HEK293 (cell line): ENCODE results near the gene SERINC5.

ENCODE experiments used
- FEZF1 ChIP-seq: fragments of 450-650 bp; formaldehyde crosslinking; IDR thresholded peaks from 2 replicates; pipeline ENCODE4 v1.5.1; 2016; ENCODE audit warnings: missing biosample characterization, missing genetic modification characterization
- GFI1B ChIP-seq: fragments of 450-650 bp; formaldehyde crosslinking; IDR thresholded peaks from 2 replicates; pipeline ENCODE4 v1.5.1; 2016; ENCODE audit warnings: missing biosample characterization, missing genetic modification characterization
- OSR2 ChIP-seq: fragments of 450-650 bp; formaldehyde crosslinking; IDR thresholded peaks from 2 replicates; pipeline ENCODE4 v1.5.1; 2016; ENCODE audit warnings: missing biosample characterization, missing genetic modification characterization
- PRDM1 ChIP-seq: fragments of 450-650 bp; formaldehyde crosslinking; IDR thresholded peaks from 2 replicates; pipeline ENCODE4; 2016; ENCODE audit warnings: missing biosample characterization, missing genetic modification characterization
- ZBTB8A ChIP-seq: fragments of 450-650 bp; formaldehyde crosslinking; IDR thresholded peaks from 2 replicates; pipeline ENCODE4 v1.5.1; 2016; ENCODE audit warnings: missing biosample characterization, missing genetic modification characterization
- ZFP37 ChIP-seq: fragments of 450-650 bp; formaldehyde crosslinking; IDR thresholded peaks from 2 replicates; pipeline ENCODE4 v1.5.1; 2016; ENCODE audit warnings: missing biosample characterization, missing genetic modification characterization
- ZFP69B ChIP-seq: fragments of 450-650 bp; formaldehyde crosslinking; IDR thresholded peaks from 2 replicates; pipeline ENCODE4 v1.5.1; 2016; ENCODE audit warnings: missing biosample characterization, missing genetic modification characterization
- ZNF184 ChIP-seq: fragments of 450-650 bp; IDR thresholded peaks from 2 replicates; pipeline ENCODE4 v1.5.1; 2018; ENCODE audit warnings: missing biosample characterization, mild to moderate bottlenecking, missing genetic modification characterization
- ZNF24 ChIP-seq: fragments of 450-650 bp; formaldehyde crosslinking; IDR thresholded peaks from 2 replicates; pipeline ENCODE4 v1.5.1; 2016; ENCODE audit warnings: missing biosample characterization, missing genetic modification characterization
- ZNF324 ChIP-seq: fragments of 450-650 bp; formaldehyde crosslinking; IDR thresholded peaks from 2 replicates; pipeline ENCODE4 v1.5.1; 2016; ENCODE audit warnings: missing biosample characterization, missing genetic modification characterization
- ZNF335 ChIP-seq: fragments of 450-650 bp; formaldehyde crosslinking; conservative IDR thresholded peaks from 2 replicates; pipeline ENCODE4 v1.5.1; 2016; ENCODE audit warnings: missing biosample characterization, missing genetic modification characterization
- ZNF366 ChIP-seq: fragments of 450-650 bp; formaldehyde crosslinking; conservative IDR thresholded peaks from 2 replicates; pipeline ENCODE4 v1.5.1; 2016; ENCODE audit warnings: missing biosample characterization, missing genetic modification characterization
- ZNF391 ChIP-seq: fragments of 450-650 bp; formaldehyde crosslinking; IDR thresholded peaks from 2 replicates; pipeline ENCODE4 v1.5.1; 2016; ENCODE audit warnings: low read depth, missing biosample characterization, missing genetic modification characterization, borderline replicate concordance
- ZNF394 ChIP-seq: fragments of 450-650 bp; formaldehyde crosslinking; IDR thresholded peaks from 2 replicates; pipeline ENCODE4 v1.5.1; 2016; ENCODE audit warnings: missing biosample characterization, missing genetic modification characterization, mild to moderate bottlenecking, moderate library complexity, borderline replicate concordance
- ZNF501 ChIP-seq: fragments of 450-650 bp; formaldehyde crosslinking; IDR thresholded peaks from 2 replicates; pipeline ENCODE4 v1.5.1; 2016; ENCODE audit warnings: missing biosample characterization, missing genetic modification characterization
- ZNF558 ChIP-seq: fragments of 450-650 bp; formaldehyde crosslinking; IDR thresholded peaks from 2 replicates; pipeline ENCODE4 v1.5.1; 2016; ENCODE audit warnings: missing biosample characterization, missing genetic modification characterization
- ZNF629 ChIP-seq: fragments of 450-650 bp; formaldehyde crosslinking; IDR thresholded peaks from 2 replicates; pipeline ENCODE4 v1.5.1; 2017; ENCODE audit warnings: missing biosample characterization, missing genetic modification characterization
- ZNF660 ChIP-seq: fragments of 450-650 bp; IDR thresholded peaks from 2 replicates; pipeline ENCODE4 v1.5.1; 2018; ENCODE audit warnings: missing biosample characterization, mild to moderate bottlenecking, missing genetic modification characterization
- ZNF664 ChIP-seq: fragments of 450-650 bp; formaldehyde crosslinking; IDR thresholded peaks from 2 replicates; pipeline ENCODE4 v1.5.1; 2016; ENCODE audit warnings: missing biosample characterization, missing genetic modification characterization
- ZXDB ChIP-seq: fragments of 450-650 bp; formaldehyde crosslinking; IDR thresholded peaks from 2 replicates; pipeline ENCODE4 v1.5.1; 2016; ENCODE audit warnings: missing biosample characterization, missing genetic modification characterization
- TF ChIP-seq, protein P1 (sequence below): fragments of 450-650 bp; formaldehyde crosslinking; IDR thresholded peaks from 2 replicates; pipeline ENCODE4 v1.5.1; 2016; ENCODE audit warnings: missing biosample characterization, missing genetic modification characterization
- TF ChIP-seq, protein P2 (sequence below): fragments of 450-650 bp; IDR thresholded peaks from 2 replicates; pipeline ENCODE4 v1.5.1; 2018; ENCODE audit warnings: missing biosample characterization, missing genetic modification characterization
- TF ChIP-seq, protein P3 (sequence below): fragments of 450-650 bp; formaldehyde crosslinking; IDR thresholded peaks from 2 replicates; pipeline ENCODE4 v1.5.1; 2017; ENCODE audit warnings: missing biosample characterization, missing genetic modification characterization
- TF ChIP-seq, protein P4 (sequence below): fragments of 450-650 bp; formaldehyde crosslinking; IDR thresholded peaks from 2 replicates; pipeline ENCODE4 v1.5.1; 2016; ENCODE audit warnings: missing biosample characterization, missing genetic modification characterization
- TF ChIP-seq, protein P5 (sequence below): fragments of 450-650 bp; formaldehyde crosslinking; IDR thresholded peaks from 2 replicates; pipeline ENCODE4 v1.5.1; 2016; ENCODE audit warnings: missing biosample characterization, missing genetic modification characterization
- TF ChIP-seq, protein P6 (sequence below): fragments of 450-650 bp; formaldehyde crosslinking; IDR thresholded peaks from 2 replicates; pipeline ENCODE4 v1.5.1; 2016; ENCODE audit warnings: missing biosample characterization, missing genetic modification characterization
- TF ChIP-seq, protein P7 (sequence below): fragments of 450-650 bp; formaldehyde crosslinking; IDR thresholded peaks from 2 replicates; pipeline ENCODE4 v1.5.1; 2016; ENCODE audit warnings: missing biosample characterization, missing genetic modification characterization

SERINC5 gene

DNA sequence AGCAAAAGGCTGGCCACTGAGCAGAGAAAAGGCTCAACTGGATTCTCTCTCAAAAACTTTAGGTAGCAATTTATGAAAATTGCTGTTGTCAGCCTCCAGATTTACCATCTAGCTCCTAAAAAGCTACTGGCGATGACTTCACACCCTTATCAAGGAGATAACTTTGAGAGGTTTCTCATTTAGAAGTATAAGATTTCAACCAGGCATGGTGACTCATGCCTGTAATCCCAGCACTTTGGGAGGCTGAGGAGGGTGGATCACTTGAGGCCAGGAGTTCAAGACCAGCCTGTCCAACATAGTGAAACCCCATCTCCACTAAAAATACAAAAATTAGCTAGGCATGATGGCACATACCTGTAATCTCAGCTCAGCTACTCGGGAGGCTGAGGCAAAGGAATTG, 14.7 kb upstream of the SERINC5 start (continued):
- TF ChIP-seq, protein P1, sequence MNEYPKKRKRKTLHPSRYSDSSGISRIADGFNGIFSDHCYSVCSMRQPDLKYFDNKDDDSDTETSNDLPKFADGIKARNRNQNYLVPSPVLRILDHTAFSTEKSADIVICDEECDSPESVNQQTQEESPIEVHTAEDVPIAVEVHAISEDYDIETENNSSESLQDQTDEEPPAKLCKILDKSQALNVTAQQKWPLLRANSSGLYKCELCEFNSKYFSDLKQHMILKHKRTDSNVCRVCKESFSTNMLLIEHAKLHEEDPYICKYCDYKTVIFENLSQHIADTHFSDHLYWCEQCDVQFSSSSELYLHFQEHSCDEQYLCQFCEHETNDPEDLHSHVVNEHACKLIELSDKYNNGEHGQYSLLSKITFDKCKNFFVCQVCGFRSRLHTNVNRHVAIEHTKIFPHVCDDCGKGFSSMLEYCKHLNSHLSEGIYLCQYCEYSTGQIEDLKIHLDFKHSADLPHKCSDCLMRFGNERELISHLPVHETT (tag by site-specific recombination), result peak; percentile 52; the same call in 1 of the 2 replicates
- TF ChIP-seq ZNF184 (tag by site-specific recombination) (peak; percentile 81; the same call in 1 of the 2 replicates), ZNF558 (tag by site-specific recombination) (peak; percentile 42; the same call in 1 of the 2 replicates), ZNF324 (tag by site-specific recombination) (0 out of 2 replicates have a peak, but pooled peaks have one; percentile 18), ZFP69B (tag by site-specific recombination) (peak; percentile 36; the same call in 1 of the 2 replicates), ZXDB (peak; percentile 78), ZNF335 (tag by site-specific recombination) (0 out of 2 replicates have a peak, but pooled peaks have one; percentile 29), ZNF366 (tag by site-specific recombination) (peak; percentile 82), PRDM1 (tag by site-specific recombination) (peak; percentile 76), ZNF391 (peak; percentile 75; the same call in 1 of the 2 replicates), FEZF1 (tag by site-specific recombination) (peak; percentile 73), ZBTB8A (peak; percentile 22; the same call in 1 of the 2 replicates), ZNF394 (tag by site-specific recombination) (peak; percentile 49; the same call in 1 of the 2 replicates), GFI1B (peak; percentile 82), ZNF664 (tag by site-specific recombination) (peak; percentile 48; the same call in 1 of the 2 replicates), OSR2 (tag by site-specific recombination) (peak; percentile 97), ZNF501 (tag by site-specific recombination) (0 out of 2 replicates have a peak, but pooled peaks have one; percentile 50), ZNF660 (peak; percentile 80), ZFP37 (0 out of 2 replicates have a peak, but pooled peaks have one; percentile 32), ZNF629 (tag by site-specific recombination) (peak; percentile 89), ZNF24 (tag by site-specific recombination) (peak; percentile 89)
- TF ChIP-seq, protein P2, sequence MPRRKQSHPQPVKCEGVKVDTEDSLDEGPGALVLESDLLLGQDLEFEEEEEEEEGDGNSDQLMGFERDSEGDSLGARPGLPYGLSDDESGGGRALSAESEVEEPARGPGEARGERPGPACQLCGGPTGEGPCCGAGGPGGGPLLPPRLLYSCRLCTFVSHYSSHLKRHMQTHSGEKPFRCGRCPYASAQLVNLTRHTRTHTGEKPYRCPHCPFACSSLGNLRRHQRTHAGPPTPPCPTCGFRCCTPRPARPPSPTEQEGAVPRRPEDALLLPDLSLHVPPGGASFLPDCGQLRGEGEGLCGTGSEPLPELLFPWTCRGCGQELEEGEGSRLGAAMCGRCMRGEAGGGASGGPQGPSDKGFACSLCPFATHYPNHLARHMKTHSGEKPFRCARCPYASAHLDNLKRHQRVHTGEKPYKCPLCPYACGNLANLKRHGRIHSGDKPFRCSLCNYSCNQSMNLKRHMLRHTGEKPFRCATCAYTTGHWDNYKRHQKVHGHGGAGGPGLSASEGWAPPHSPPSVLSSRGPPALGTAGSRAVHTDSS, result peak; percentile 85
- TF ChIP-seq, protein P3, sequence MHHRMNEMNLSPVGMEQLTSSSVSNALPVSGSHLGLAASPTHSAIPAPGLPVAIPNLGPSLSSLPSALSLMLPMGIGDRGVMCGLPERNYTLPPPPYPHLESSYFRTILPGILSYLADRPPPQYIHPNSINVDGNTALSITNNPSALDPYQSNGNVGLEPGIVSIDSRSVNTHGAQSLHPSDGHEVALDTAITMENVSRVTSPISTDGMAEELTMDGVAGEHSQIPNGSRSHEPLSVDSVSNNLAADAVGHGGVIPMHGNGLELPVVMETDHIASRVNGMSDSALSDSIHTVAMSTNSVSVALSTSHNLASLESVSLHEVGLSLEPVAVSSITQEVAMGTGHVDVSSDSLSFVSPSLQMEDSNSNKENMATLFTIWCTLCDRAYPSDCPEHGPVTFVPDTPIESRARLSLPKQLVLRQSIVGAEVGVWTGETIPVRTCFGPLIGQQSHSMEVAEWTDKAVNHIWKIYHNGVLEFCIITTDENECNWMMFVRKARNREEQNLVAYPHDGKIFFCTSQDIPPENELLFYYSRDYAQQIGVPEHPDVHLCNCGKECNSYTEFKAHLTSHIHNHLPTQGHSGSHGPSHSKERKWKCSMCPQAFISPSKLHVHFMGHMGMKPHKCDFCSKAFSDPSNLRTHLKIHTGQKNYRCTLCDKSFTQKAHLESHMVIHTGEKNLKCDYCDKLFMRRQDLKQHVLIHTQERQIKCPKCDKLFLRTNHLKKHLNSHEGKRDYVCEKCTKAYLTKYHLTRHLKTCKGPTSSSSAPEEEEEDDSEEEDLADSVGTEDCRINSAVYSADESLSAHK (tag by site-specific recombination), result 0 out of 2 replicates have a peak, but pooled peaks have one; percentile 16
- TF ChIP-seq, protein P4, sequence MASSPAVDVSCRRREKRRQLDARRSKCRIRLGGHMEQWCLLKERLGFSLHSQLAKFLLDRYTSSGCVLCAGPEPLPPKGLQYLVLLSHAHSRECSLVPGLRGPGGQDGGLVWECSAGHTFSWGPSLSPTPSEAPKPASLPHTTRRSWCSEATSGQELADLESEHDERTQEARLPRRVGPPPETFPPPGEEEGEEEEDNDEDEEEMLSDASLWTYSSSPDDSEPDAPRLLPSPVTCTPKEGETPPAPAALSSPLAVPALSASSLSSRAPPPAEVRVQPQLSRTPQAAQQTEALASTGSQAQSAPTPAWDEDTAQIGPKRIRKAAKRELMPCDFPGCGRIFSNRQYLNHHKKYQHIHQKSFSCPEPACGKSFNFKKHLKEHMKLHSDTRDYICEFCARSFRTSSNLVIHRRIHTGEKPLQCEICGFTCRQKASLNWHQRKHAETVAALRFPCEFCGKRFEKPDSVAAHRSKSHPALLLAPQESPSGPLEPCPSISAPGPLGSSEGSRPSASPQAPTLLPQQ (tag by site-specific recombination), result peak; percentile 73
- TF ChIP-seq, protein P5, sequence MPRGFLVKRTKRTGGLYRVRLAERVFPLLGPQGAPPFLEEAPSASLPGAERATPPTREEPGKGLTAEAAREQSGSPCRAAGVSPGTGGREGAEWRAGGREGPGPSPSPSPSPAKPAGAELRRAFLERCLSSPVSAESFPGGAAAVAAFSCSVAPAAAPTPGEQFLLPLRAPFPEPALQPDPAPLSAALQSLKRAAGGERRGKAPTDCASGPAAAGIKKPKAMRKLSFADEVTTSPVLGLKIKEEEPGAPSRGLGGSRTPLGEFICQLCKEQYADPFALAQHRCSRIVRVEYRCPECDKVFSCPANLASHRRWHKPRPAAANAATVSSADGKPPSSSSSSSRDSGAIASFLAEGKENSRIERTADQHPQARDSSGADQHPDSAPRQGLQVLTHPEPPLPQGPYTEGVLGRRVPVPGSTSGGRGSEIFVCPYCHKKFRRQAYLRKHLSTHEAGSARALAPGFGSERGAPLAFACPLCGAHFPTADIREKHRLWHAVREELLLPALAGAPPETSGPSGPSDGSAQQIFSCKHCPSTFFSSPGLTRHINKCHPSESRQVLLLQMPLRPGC (tag by site-specific recombination), result 0 out of 2 replicates have a peak, but pooled peaks have one; percentile 26
- TF ChIP-seq, protein P6, sequence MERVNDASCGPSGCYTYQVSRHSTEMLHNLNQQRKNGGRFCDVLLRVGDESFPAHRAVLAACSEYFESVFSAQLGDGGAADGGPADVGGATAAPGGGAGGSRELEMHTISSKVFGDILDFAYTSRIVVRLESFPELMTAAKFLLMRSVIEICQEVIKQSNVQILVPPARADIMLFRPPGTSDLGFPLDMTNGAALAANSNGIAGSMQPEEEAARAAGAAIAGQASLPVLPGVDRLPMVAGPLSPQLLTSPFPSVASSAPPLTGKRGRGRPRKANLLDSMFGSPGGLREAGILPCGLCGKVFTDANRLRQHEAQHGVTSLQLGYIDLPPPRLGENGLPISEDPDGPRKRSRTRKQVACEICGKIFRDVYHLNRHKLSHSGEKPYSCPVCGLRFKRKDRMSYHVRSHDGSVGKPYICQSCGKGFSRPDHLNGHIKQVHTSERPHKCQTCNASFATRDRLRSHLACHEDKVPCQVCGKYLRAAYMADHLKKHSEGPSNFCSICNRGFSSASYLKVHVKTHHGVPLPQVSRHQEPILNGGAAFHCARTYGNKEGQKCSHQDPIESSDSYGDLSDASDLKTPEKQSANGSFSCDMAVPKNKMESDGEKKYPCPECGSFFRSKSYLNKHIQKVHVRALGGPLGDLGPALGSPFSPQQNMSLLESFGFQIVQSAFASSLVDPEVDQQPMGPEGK, result peak; percentile 48; the same call in 1 of the 2 replicates
- TF ChIP-seq, protein P7, sequence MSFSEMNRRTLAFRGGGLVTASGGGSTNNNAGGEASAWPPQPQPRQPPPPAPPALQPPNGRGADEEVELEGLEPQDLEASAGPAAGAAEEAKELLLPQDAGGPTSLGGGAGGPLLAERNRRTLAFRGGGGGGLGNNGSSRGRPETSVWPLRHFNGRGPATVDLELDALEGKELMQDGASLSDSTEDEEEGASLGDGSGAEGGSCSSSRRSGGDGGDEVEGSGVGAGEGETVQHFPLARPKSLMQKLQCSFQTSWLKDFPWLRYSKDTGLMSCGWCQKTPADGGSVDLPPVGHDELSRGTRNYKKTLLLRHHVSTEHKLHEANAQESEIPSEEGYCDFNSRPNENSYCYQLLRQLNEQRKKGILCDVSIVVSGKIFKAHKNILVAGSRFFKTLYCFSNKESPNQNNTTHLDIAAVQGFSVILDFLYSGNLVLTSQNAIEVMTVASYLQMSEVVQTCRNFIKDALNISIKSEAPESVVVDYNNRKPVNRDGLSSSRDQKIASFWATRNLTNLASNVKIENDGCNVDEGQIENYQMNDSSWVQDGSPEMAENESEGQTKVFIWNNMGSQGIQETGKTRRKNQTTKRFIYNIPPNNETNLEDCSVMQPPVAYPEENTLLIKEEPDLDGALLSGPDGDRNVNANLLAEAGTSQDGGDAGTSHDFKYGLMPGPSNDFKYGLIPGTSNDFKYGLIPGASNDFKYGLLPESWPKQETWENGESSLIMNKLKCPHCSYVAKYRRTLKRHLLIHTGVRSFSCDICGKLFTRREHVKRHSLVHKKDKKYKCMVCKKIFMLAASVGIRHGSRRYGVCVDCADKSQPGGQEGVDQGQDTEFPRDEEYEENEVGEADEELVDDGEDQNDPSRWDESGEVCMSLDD, result peak; percentile 52; the same call in 1 of the 2 replicates
